ENCODE measurements around the gene TTC16.

GRCh38 chr9:127756233-127756632, 40.4 kb downstream of the TTC16 start:
- TF ChIP-seq CTCF (conservative IDR thresholded peaks at IDR 0.05) (no peak), EZH2 (IDR thresholded peaks at IDR 0.05; ENCODE audit: low read depth) (no peak)
